MM.1S (cell line): ENCODE measurements around the gene ACOXL.

Experiments
- CTCF ChIP-seq: fragments of 300-600 bp; sonication (generic); IDR thresholded peaks from 2 replicates; pipeline ENCODE4 v1.5.1; 2016; ENCODE audit warnings: antibody characterized with exemption, low read length, mixed read lengths
- EZH2 ChIP-seq: fragments of 300-600 bp; sonication (generic); optimal IDR thresholded peaks from 2 replicates; pipeline ENCODE3; 2017; ENCODE audit warnings: low read depth, mild to moderate bottlenecking, antibody characterized with exemption, low read length, mixed read lengths

- no peak for TF ChIP-seq CTCF
- no peak for TF ChIP-seq EZH2
These were observed 239.4 kb downstream of the ACOXL start for GRCh38 chr2:110971811-110972210.
